GM04503 (cell line): ENCODE measurements around the gene PCDHB10.
"Not testable (repeated sequence)": the region's sequence is repeated elsewhere in the genome, so short reads cannot be mapped to it uniquely, and the experiment has no call there.

Experiments used
- DNase-seq: peaks from one replicate; pipeline ENCODE4 v3.0.0-alpha.2; 2012; ENCODE audit warnings: low read depth

PCDHB10 gene

GRCh38 chr5:141188682-141189081, 3.5 kb upstream of the PCDHB10 start:
- not testable (repeated sequence) for DNase-seq

- DNase-seq: not testable (repeated sequence)
These were observed 3.0 kb upstream of the PCDHB10 start for GRCh38 chr5:141189131-141189530.

DNA sequence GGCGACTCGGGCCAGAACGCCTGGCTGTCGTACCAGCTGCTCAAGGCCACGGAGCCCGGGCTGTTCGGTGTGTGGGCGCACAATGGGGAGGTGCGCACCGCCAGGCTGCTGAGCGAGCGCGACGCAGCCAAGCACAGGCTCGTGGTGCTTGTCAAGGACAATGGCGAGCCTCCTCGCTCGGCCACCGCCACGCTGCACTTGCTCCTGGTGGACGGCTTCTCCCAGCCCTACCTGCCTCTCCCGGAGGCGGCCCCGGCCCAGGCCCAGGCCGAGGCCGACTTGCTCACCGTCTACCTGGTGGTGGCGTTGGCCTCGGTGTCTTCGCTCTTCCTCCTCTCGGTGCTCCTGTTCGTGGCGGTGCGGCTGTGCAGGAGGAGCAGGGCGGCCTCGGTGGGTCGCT, 2.2 kb downstream of the PCDHB10 start:
- DNase-seq: not testable (repeated sequence)

DNA sequence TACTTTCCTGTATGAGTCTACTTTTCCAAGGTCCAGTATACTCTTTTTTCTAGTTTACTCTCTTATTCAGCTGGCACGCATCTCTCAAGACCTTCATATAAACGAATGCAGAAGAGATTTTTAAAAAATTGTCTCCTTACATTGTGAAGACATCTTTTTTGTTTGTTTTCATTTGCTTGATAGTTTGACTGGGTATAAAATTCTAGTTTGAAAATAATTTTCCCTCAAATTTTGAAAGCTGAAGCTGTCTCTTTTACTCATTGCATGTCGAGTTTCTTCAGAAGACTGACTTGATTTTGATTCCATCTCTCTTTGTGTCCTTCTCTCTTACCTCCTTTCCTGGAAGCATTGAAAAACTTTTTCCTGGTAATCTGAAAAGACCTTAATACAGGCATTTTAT, 4.2 kb downstream of the PCDHB10 start:
- DNase-seq: no peak

DNA sequence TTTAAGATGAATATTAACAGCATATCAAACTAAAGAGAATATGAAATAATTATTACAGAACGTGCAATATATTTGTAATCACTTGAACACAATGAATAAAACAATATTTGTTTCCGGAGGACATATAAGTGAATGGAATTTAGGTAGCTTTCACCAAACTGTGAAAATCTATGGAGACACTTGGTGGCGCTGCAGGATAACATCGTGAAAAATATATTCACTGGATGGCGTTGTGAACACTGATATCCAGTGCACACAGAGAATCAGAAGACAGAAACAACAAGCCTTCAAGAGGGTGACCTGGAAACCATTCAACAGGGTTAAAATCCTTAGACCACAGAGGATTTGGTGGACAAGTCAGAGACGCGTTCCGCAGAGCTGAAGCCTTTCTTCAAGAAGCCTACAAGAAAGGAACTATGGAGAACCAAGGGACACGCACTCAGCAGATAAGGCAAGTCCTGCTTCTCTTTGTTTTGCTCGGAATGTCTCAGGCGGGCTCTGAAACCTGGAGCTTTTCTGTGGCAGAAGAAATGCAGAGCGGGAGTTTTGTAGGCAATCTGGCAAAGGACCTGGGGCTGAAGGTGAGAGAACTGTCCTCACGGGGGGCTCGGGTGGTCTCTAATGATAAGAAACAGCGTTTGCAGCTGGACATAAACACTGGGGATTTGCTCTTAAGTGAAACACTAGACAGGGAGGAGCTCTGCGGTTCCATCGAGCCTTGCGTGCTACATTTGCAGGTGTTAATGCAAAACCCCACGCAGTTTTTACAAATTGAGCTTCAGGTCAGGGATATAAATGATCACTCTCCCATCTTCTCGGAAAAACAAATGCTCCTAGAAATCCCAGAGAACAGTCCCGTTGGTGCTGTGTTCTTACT, 7.4 kb downstream of the PCDHB10 start, which contains the start of gene PCDHB11:
Gene PCDHB11, plus strand, starts transcription at position 269 of the 877 bp plus-strand sequence. Its CDS starts 148 bp downstream, at position 417.
- DNase-seq: no peak

GRCh38 chr5:141201126-141201525, 9.0 kb downstream of the PCDHB10 start:
- not testable (repeated sequence) for DNase-seq

GRCh38 chr5:141201646-141202045, 9.5 kb downstream of the PCDHB10 start:
- not testable (repeated sequence) for DNase-seq

DNA sequence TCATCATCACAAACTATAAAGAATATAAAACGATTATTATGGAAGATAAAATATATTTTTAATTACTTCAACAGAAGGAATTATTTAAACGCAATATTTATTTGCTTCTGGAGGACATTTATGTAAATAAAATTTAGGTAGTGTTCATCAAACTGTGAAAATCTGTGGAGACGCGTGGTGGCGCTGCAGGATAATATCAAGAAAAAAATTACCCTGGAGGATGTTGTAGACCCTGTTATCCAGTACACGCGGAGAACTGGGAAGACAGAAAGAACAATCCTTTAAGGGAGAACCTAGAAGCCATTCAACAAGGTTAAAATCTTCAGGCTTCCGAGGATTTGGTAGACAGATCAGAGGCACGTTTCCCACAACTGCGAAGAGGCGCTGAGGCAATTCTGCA, 16.3 kb downstream of the PCDHB10 start, which contains the start of gene PCDHB12:
Gene PCDHB12, plus strand, starts transcription at position 242 of the 400 bp plus-strand sequence. CDS start 189 bp downstream, outside the sequence.
- no peak for DNase-seq

DNA sequence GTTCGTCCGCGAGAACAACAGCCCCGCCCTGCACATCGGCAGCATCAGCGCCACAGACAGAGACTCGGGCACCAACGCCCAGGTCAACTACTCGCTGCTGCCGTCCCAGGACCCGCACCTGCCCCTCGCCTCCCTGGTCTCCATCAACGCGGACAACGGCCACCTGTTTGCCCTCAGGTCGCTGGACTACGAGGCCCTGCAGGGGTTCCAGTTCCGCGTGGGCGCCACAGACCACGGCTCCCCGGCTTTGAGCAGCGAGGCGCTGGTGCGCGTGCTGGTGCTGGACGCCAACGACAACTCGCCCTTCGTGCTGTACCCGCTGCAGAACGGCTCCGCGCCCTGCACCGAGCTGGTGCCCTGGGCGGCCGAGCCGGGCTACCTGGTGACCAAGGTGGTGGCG, 18.1 kb downstream of the PCDHB10 start:
- not testable (repeated sequence) for DNase-seq

- not testable (repeated sequence) for DNase-seq
These were observed 18.7 kb downstream of the PCDHB10 start for GRCh38 chr5:141210849-141211248.

DNA sequence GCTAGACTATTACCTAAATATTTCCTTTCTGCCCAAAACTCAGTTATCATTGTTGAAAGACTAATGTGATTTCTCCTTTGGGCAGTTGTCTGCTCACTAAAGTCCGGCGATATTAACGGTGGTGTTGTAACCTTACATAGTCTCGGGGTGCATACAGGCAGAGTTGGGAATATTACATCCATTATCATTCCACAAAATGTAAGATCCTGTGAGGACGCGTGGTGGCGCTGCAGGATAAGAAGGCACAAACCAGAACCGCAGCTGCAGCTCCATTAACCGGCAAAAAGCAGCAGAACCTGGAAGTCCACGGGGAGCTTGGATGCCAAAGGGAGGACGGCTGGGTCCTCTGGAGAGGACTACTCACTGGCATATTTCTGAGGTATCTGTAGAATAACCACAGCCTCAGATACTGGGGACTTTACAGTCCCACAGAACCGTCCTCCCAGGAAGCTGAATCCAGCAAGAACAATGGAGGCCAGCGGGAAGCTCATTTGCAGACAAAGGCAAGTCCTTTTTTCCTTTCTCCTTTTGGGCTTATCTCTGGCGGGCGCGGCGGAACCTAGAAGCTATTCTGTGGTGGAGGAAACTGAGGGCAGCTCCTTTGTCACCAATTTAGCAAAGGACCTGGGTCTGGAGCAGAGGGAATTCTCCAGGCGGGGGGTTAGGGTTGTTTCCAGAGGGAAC, 21.6 kb downstream of the PCDHB10 start, which contains the start of gene PCDHB13:
Gene PCDHB13, plus strand, starts transcription at position 264 of the 684 bp plus-strand sequence. Its CDS starts 205 bp downstream, at position 469.
- not testable (repeated sequence) for DNase-seq

DNA sequence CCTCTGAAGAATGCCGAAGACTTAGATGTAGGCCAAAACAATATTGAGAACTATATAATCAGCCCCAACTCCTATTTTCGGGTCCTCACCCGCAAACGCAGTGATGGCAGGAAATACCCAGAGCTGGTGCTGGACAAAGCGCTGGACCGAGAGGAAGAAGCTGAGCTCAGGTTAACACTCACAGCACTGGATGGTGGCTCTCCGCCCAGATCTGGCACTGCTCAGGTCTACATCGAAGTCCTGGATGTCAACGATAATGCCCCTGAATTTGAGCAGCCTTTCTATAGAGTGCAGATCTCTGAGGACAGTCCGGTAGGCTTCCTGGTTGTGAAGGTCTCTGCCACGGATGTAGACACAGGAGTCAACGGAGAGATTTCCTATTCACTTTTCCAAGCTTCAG, 22.4 kb downstream of the PCDHB10 start:
- DNase-seq: not testable (repeated sequence)

- DNase-seq: not testable (repeated sequence)
These were observed 23.4 kb downstream of the PCDHB10 start for GRCh38 chr5:141215504-141215903.

- not testable (repeated sequence) for DNase-seq
These were observed 23.9 kb downstream of the PCDHB10 start for GRCh38 chr5:141216035-141216434.

DNA sequence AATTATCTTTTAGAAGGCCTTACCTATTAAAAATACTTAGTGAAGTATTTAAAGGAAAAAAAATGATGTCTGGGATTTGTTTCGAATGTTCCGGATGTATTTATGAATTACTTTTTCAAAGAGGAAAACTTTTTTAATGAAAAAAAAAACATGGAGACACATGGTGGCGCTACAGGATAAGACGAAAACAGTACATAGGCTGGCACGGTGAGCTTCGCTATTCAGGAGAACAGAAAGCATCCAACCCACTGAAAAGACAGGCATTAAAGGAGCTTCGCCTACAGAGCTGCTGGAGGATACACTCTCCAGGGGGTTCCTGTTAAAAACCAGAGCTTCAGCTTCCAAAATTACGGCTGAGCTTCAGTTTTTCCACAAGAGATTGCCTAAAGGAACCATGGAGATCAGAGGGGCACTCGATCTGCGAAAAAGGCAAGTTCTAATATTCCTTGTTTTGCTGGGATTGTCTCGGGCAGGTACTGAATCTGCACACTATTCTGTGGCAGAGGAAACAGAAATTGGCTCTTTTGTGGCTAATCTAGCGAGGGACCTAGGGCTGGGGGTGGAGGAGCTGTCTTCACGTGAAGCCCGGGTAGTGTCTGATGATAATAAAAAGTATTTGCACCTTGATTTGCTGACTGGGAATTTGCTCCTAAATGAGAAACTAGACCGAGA, 31.1 kb downstream of the PCDHB10 start, which contains the start of gene PCDHB14:
Gene PCDHB14, plus strand, starts transcription at position 232 of the 672 bp plus-strand sequence. Its CDS starts 163 bp downstream, at position 395.
- DNase-seq: no peak

DNA sequence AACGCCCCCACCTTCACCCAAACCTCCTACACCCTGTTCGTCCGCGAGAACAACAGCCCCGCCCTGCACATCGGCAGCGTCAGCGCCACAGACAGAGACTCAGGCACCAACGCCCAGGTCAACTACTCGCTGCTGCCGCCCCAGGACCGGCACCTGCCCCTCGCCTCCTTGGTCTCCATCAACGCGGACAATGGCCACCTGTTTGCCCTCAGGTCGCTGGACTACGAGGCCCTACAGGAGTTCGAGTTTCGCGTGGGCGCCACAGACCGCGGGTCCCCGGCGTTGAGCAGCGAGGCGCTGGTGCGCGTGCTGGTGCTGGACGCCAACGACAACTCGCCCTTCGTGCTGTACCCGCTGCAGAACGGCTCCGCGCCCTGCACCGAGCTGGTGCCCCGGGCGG, 32.7 kb downstream of the PCDHB10 start:
- DNase-seq: not testable (repeated sequence)

DNA sequence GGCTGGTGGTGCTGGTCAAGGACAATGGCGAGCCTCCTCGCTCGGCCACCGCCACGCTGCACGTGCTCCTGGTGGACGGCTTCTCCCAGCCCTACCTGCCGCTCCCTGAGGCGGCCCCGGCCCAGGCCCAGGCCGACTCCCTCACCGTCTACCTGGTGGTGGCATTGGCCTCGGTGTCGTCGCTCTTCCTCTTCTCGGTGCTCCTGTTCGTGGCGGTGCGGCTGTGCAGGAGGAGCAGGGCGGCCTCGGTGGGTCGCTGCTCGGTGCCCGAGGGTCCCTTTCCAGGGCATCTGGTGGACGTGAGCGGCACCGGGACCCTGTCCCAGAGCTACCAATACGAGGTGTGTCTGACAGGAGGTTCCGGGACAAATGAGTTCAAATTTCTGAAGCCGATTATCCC, 33.3 kb downstream of the PCDHB10 start:
- not testable (repeated sequence) for DNase-seq

DNA sequence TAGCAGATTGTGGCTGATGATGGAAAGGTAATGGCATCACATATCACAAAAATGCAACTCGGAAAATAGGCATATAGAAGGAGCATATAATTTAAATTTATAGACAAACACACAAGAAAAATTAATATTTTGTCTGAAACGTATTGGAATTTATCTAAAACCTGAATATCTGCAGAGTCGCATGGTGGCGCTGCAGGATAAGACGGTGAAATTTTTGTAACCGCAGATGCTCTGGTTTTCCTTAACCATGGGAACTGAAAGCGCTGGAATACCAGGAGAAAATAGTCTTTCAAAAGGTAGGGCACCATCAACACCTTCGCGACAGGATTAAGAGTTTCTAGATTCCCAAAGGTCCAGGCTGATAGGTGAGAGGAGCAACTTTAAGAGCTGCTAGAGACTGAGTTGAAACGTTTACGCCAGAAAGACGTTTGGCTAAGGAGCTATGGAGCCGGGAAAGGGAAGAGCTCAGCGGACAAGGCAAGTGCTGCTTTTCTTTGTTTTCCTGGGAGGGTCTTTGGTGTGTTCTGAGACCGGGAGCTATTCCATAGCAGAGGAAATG, 42.0 kb downstream of the PCDHB10 start:
- DNase-seq: no peak

GRCh38 chr5:141235922-141236321, 43.8 kb downstream of the PCDHB10 start:
- not testable (repeated sequence) for DNase-seq

- DNase-seq: no peak
These were observed 44.6 kb downstream of the PCDHB10 start for GRCh38 chr5:141236516-141237313.

DNA sequence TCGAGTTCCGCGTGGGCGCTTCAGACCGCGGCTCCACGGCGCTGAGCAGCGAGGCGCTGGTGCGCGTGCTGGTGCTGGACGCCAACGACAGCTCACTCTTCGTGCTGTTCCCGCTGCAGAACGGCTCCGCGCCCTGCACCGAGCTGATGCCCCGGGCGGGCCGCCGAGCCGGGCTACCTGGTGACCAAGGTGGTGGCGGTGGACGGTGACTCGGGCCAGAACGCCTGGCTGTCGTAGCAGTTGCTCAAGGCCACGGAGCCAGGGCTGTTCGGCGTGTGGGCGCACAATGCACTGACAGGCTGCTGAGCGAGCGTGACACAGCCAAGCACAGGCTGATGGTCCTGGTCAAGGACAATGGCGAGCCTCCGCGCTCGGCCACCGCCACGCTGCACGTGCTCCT, 49.3 kb downstream of the PCDHB10 start:
- DNase-seq: no peak
